Suppressor macrophage treated with lipopolysaccharide for 4 hours (primary cell): Measurements from ENCODE around the gene POLH.
"Not testable (repeated sequence)": the region's sequence is repeated elsewhere in the genome, so short reads cannot be mapped to it uniquely, and the experiment has no call there.

Experiments
- DNase-seq: peaks from one replicate; pipeline ENCODE4 v3.0.0-alpha.2; 2020

The POLH gene

GRCh38 chr6:43575772-43576551 lies at the start of gene POLH, which contains the start of gene XPO5:
Gene POLH (plus strand): TSS chr6:43576185. CDS start chr6:43582320, 6,135 bp downstream.
Gene XPO5 (minus strand): TSS chr6:43576038. CDS start chr6:43575864, 174 bp downstream.
- peak; percentile 97 for DNase-seq

- no peak for DNase-seq
Measured at GRCh38 chr6:43532201-43532600, 43.8 kb upstream of the POLH start.

- DNase-seq: not testable (repeated sequence)
Measured at GRCh38 chr6:43538986-43539385, 37.0 kb upstream of the POLH start.

- not testable (repeated sequence) for DNase-seq
Measured at GRCh38 chr6:43539409-43539808, 36.6 kb upstream of the POLH start.

DNA sequence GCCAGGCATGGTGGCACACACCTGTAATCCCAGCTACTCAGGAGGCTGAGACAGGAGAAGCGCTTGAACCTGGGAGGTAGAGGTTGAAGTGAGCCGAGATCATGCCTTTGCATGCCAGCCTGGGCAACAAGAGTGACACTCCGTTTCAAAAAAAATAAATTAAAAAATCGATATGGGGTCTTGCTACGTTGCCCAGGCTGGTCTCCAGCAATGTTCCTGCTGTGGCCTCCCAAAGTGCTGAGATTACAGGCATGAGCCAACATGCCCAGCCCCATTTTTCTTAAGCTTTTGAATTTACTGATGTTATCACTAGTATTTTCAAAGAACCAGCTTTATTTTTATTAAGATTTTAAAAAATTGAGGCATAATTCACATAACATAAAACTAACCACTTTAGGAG lies 35.5 kb upstream of the POLH start:
- DNase-seq: no peak

DNA sequence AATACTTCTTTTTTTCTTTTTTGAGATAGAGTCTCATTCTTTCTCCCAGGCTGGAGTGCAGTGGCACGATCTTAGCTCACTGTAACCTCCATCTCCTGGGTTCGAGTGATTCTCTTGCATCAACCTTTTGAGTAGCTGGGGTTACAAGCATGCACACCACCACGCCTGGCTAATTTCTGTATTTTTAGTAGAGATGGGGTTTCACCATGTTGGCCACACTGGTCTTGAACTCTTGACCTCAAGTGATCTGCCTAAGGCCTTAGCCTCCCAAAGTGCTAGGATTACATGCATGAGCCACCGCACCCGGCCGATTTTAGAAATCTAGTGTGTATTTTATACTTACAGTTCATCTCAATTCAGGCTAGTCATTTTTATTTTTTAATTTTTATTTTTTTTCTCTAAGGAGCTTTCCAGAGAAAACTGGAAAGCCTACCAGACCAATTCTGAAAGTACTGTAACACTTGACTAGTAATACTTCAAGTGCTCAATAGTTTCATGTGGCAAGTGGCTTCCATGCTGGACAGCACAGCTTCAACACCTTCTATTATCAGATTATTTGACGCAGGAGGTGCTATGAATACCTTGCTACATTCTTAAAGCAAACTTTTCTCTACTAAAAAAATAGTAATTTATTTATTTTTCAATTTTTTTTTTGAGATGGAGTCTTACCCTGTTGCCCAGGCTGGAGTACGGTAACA lies 34.1 kb upstream of the POLH start:
- DNase-seq: no peak

DNA sequence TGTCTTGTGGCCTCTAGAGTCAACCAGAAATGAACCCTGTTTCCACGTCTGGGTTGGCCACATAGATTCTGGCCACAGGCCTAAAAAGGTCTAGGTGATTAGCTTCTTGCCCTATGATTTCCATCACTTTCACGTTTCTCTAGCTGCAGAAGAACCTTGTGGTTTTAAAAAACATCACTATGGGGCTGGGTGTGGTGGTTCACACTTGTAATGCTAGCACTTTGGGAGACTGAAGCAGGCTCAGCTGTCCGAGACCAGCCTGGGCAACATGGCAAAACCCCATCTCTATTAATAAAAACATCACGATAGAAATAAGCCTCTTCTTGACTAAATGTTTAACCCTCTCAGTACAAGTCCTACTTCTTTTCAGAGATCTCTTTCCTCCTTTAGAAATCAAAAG lies 31.5 kb upstream of the POLH start:
- no peak for DNase-seq

DNA sequence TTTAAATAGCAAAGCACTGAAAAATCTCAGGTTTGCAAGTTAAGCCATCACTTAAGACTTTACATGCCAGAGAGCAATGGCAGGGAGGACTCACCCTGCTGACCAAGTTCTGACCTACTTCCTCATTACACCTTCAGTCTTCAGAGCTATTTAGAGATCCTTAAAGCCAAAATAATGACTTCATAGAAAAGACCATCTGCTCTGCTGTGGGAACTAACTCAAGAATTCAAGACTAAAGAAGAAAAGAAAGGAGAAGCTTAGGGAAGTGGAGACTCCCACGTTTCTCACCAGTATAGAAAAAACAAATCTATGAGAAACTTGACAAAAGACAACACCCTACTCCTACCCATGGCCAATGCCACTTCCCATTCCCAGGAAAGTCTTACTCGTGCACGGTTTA lies 28.8 kb upstream of the POLH start:
- peak; percentile 35 for DNase-seq

- not testable (repeated sequence) for DNase-seq
Measured at GRCh38 chr6:43557620-43558019, 18.4 kb upstream of the POLH start.

- DNase-seq: no peak
Measured at GRCh38 chr6:43559328-43559727, 16.7 kb upstream of the POLH start.

DNA sequence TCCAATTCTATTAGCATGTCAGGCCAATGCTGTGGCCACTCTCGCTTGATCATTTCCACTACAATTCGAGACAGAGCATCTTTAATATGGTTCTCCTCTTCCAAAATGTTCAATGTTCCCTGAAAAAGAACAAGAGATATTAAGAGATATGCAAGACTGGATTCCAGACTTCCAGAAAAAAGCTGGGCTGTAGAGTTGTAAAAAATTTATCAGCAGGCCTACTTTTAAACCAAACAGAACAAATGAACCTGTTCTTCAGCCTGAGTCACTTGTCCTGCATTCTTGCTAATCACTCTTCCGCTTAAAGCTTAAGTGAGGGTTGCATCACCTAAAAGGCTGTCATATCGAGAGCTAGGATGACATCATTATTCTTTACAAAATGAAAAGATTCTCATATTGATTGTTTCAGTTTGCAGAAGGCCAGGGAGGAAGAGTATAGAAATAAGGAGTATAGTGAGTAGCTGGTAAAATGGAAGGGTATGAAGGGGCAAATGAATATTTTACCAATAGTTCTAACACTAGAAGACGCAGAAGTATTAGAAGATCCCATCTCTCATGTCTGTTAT lies 5.0 kb upstream of the POLH start:
- peak; percentile 29 for DNase-seq

GRCh38 chr6:43572015-43572414 lies 4.0 kb upstream of the POLH start:
- no peak for DNase-seq

DNA sequence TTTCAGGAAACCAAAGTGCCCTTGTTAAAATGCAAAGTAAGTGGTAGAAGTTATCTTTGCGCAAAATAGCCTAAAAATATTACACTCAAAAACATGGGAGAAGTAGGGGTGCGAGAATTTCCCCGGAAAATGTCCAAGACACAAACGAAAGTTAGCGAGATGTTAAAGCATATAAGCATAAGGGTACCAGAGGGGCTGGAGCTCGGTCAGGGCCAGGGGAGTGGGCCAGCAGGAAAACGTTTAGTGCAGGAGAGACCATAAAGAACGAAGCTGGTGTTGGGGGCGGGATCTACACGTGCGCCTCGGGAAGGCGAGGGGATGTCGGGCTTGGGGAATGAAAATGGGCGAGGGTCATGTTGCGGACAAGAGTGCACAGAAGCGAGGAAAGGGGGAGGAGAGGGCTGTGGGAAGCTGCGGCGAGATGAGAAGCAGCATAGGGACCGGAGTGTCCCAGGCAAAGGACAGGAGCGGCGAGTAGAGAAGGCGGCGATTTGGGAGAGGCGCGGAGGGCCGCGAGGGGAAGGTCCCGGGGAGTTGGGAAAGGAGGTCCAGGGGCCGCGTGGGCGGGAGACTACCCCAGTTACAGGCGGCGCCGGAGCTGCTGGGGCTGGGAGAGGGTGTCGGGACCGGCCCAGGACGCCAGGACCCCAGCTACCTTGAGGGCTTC lies 747 bp upstream of the POLH start:
- peak; percentile 54 for DNase-seq

DNA sequence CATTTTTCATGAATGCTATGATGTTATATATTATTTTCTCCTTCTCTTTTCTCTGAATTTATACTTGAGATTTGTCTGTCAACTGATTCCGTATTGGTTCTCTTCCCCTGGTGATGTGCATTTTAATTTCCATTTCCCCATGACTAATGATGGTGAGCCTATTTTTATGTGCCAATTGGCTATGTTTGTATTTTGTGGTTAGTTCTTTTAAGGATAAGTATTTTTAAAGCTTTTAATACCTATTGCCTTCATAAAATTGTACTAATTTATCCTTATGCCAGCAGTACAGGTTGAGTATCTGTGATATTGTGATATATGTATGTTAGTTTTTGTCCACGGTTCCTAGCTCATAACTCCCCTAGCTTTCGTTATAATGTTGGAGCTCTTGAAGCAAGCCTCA lies 2.8 kb downstream of the POLH start:
- DNase-seq: no peak

DNA sequence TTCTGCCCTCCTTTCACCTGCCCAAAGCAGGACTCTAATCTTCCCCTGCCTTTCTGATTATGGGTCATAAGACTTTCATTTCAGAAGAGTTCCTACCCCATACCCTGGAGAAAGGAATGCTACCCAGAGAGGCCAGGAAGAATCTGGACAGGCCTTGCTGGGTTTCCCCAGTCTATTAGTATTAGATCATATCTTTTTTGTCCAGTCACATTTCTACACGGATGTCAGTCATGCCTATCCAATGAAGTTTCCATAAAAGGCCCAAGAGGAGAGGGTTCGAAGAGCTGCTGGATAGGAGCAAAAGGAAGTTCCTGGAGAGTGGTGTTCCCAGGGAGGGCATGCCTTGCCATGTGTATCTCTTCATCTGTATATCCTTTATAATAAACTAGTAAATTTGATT lies 3.2 kb downstream of the POLH start:
- no peak for DNase-seq

GRCh38 chr6:43582911-43583310 lies 6.9 kb downstream of the POLH start:
- no peak for DNase-seq

DNA sequence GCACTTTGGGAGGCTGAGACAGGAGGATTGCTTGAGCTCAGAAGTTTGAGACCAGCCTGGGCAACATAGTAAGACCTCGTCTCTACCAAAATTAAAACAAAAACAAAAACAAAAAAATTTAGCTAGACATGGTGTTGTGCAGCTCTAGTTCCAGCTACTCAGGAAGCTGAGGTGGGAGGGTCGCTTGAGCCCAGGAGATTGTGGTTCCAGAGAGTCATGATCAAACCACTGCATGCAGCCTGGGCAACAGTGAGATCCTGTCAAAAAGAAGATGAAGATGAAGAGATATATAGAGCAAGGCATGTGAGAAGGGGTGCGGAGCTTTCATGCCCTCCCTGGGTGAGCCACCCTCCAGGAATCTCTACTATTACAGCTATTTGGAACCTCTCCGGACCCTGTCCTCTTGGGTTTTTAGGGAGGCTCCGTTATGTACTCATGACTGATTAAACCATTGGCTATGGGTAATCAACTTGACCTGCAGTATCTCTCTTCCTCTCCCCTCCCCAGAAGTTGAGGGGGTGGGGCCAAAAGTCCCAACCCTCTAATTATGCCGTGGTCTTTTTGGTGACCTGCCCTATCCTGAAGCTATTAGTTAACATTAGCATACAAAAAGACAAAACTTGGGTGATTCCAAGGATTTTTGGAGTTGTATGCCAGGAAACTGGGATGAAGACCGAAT lies 9.0 kb downstream of the POLH start:
- DNase-seq: no peak

GRCh38 chr6:43588194-43588593 lies 12.2 kb downstream of the POLH start:
- DNase-seq: no peak

- not testable (repeated sequence) for DNase-seq
Measured at GRCh38 chr6:43589564-43589963, 13.6 kb downstream of the POLH start.

- DNase-seq: no peak
Measured at GRCh38 chr6:43593938-43594337, 18.0 kb downstream of the POLH start.

GRCh38 chr6:43600595-43600994 lies 24.6 kb downstream of the POLH start:
- no peak for DNase-seq

DNA sequence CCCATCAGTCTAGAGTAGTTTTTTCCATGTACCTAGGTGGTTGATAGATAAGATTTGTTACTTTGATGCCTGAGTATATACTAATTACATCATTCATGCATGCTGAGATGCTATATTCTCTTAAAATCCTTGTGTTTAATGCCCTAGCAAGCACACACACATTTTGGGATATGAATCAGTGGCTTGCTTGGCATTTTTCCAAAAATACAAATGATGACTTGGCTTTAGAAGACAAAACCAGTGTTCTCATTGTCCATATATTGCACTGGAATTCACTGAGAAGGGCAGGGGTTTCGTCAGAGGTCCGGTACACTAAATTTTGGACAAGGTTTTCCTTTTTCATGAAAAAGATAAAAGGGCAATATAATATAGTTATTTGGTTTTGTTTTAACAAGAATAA lies 28.2 kb downstream of the POLH start:
- no peak for DNase-seq

DNA sequence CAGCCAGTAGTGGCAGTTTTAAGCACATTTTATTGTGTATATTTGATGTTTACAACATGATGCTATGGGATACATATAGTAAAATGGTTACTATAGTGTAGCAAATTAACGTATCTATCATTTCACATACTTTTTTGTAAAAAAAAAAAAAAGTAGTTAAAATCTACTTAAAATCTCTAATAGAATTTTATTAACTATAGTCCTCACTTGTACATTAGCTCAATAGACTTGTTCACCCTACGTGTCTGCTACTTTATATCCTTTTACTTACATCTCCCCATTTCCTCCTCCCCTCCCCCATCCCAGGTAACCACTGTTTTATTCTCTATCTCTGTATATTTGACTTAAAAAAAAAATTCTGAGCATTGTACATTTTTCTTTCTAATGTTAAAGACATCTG lies 30.0 kb downstream of the POLH start:
- DNase-seq: no peak
